Measurements from ENCODE around the gene SLC2A4RG. TPM values are rescaled to one million over a fixed set of nuclear protein-coding genes. Genes with fewer than 3 reads are reported as not detected.

The SLC2A4RG gene
- polyA plus RNA-seq, 4 donors = 74.0 to 144 (median 117) TPM

Other genes starting within 250 kb of the SLC2A4RG start
- gene EEF1A2, start 240.7 kb upstream of the SLC2A4RG start, polyA plus RNA-seq (ENCODE audit: insufficient read length in 4 of 4) = 1 to 10 TPM; 1.3 to 3.0 (median 1.8) TPM
- 100 to 1,000 TPM; 118 to 425 (median 326) TPM for gene PPDPF, start 219.0 kb upstream of the SLC2A4RG start, polyA plus RNA-seq (ENCODE audit: insufficient read length in 4 of 4)
- gene PTK6, start 202.4 kb upstream of the SLC2A4RG start, polyA plus RNA-seq (ENCODE audit: insufficient read length in 4 of 4) = 1 to 10 TPM in 2 of 4 donors, under 1 TPM in 2; 0.30 to 1.3 (median 0.98) TPM
- gene SRMS, start 192.0 kb upstream of the SLC2A4RG start, polyA plus RNA-seq (ENCODE audit: insufficient read length in 4 of 4) = under 1 TPM in 3 of 4 donors, not detected in 1; 0.11 to 0.33 (median 0.30) TPM
- gene FNDC11, start 185.6 kb upstream of the SLC2A4RG start, polyA plus RNA-seq (ENCODE audit: insufficient read length in 4 of 4) = 1 to 10 TPM in 3 of 4 donors, under 1 TPM in 1; 0.99 to 2.1 (median 1.6) TPM
- gene HELZ2, start 165.5 kb upstream of the SLC2A4RG start, polyA plus RNA-seq (ENCODE audit: insufficient read length in 4 of 4) = 10 to 100 TPM; 10.8 to 17.0 (median 13.8) TPM
- gene GMEB2, start 112.7 kb upstream of the SLC2A4RG start, polyA plus RNA-seq (ENCODE audit: insufficient read length in 4 of 4) = 10 to 100 TPM in 3 of 4 donors, 1 to 10 TPM in 1; 8.2 to 14.0 (median 12.5) TPM
- gene STMN3, start 86.4 kb upstream of the SLC2A4RG start, polyA plus RNA-seq (ENCODE audit: insufficient read length in 4 of 4) = 10 to 100 TPM; 25.4 to 44.1 (median 33.6) TPM
- gene RTEL1, start 81.5 kb upstream of the SLC2A4RG start, polyA plus RNA-seq (ENCODE audit: insufficient read length in 4 of 4) = 10 to 100 TPM; 14.0 to 26.9 (median 19.3) TPM
- gene TNFRSF6B, start 43.1 kb upstream of the SLC2A4RG start, polyA plus RNA-seq (ENCODE audit: insufficient read length in 4 of 4) = 1 to 10 TPM; 1.6 to 3.8 (median 2.9) TPM
- 10 to 100 TPM; 33.5 to 40.8 (median 36.9) TPM for gene ARFRP1, start 31.8 kb upstream of the SLC2A4RG start, polyA plus RNA-seq (ENCODE audit: insufficient read length in 4 of 4)
- 10 to 100 TPM; 15.1 to 27.6 (median 23.7) TPM for gene ZGPAT, start 31.7 kb upstream of the SLC2A4RG start, polyA plus RNA-seq (ENCODE audit: insufficient read length in 4 of 4)
- 10 to 100 TPM in 3 of 4 donors, 1 to 10 TPM in 1; 3.4 to 17.9 (median 12.8) TPM for gene LIME1, start 3.1 kb upstream of the SLC2A4RG start, polyA plus RNA-seq (ENCODE audit: insufficient read length in 4 of 4)
- 10 to 100 TPM; 13.9 to 25.7 (median 20.6) TPM for gene ZBTB46, start 91.5 kb downstream of the SLC2A4RG start, polyA plus RNA-seq (ENCODE audit: insufficient read length in 4 of 4)
- gene ABHD16B, start 121.7 kb downstream of the SLC2A4RG start, polyA plus RNA-seq (ENCODE audit: insufficient read length in 4 of 4) = not detected
- gene TPD52L2, start 125.5 kb downstream of the SLC2A4RG start, polyA plus RNA-seq (ENCODE audit: insufficient read length in 4 of 4) = 10 to 100 TPM; 82.9 to 96.6 (median 95.2) TPM
- gene DNAJC5, start 155.3 kb downstream of the SLC2A4RG start, polyA plus RNA-seq (ENCODE audit: insufficient read length in 4 of 4) = 10 to 100 TPM; 26.5 to 38.5 (median 32.2) TPM
- gene UCKL1, start 216.6 kb downstream of the SLC2A4RG start, polyA plus RNA-seq (ENCODE audit: insufficient read length in 4 of 4) = 10 to 100 TPM; 36.6 to 76.7 (median 57.0) TPM
- gene ZNF512B, start 230.2 kb downstream of the SLC2A4RG start, polyA plus RNA-seq (ENCODE audit: insufficient read length in 4 of 4) = 10 to 100 TPM; 21.4 to 36.0 (median 29.4) TPM
- 10 to 100 TPM in 2 of 4 donors, 1 to 10 TPM in 2; 6.8 to 14.2 (median 9.6) TPM for gene SAMD10, start 239.9 kb downstream of the SLC2A4RG start, polyA plus RNA-seq (ENCODE audit: insufficient read length in 4 of 4)
- gene PRPF6, start 241.4 kb downstream of the SLC2A4RG start, polyA plus RNA-seq (ENCODE audit: insufficient read length in 4 of 4) = 10 to 100 TPM; 86.0 to 95.4 (median 92.7) TPM